GM18505 (cell line): ENCODE data around the gene LIMS1.
"Not testable (repeated sequence)": the region's sequence is repeated elsewhere in the genome, so short reads cannot be mapped to it uniquely, and the experiment has no call there.

Source experiments
- ATAC-seq: cut with Tn5 transposase; IDR thresholded peaks from one replicate; pipeline ENCODE4 v1.9.1; 2021; ENCODE audit not compliant: unreplicated experiment
- POLR2A ChIP-seq: IDR thresholded peaks from 4 replicates; pipeline ENCODE4 v1.6.1; 2011; ENCODE audit warnings: borderline replicate concordance; ENCODE audit not compliant: insufficient read depth, insufficient read length; ENCODE audit errors: extremely low read depth

Gene LIMS1

GRCh38 chr2:108536911-108537310, 2.6 kb downstream of the LIMS1 start:
- TF ChIP-seq POLR2A = no peak
- ATAC-seq = no peak

GRCh38 chr2:108538000-108538625, 3.8 kb downstream of the LIMS1 start:
- no peak for TF ChIP-seq POLR2A
- ATAC-seq = no peak

GRCh38 chr2:108541451-108541850, 7.2 kb downstream of the LIMS1 start:
- no peak for TF ChIP-seq POLR2A
- ATAC-seq = no peak

GRCh38 chr2:108542071-108542470, 7.8 kb downstream of the LIMS1 start:
- TF ChIP-seq POLR2A = no peak
- no peak for ATAC-seq

- no peak for TF ChIP-seq POLR2A
Measured at GRCh38 chr2:108547606-108548005, 13.3 kb downstream of the LIMS1 start.

GRCh38 chr2:108548208-108549003, 14.1 kb downstream of the LIMS1 start:
- no peak for TF ChIP-seq POLR2A
- no peak for ATAC-seq

More at GRCh38 chr2:108547606-108548005, 13.3 kb downstream of the LIMS1 start:
- no peak for ATAC-seq

- TF ChIP-seq POLR2A = no peak
- ATAC-seq = no peak
Measured at GRCh38 chr2:108552566-108552965, 18.3 kb downstream of the LIMS1 start.

- ATAC-seq = no peak
- TF ChIP-seq POLR2A = no peak
Measured at GRCh38 chr2:108553209-108553919, 19.1 kb downstream of the LIMS1 start.

- no peak for ATAC-seq
- no peak for TF ChIP-seq POLR2A
Measured at GRCh38 chr2:108554528-108554927, 20.3 kb downstream of the LIMS1 start.

GRCh38 chr2:108555572-108555971, 21.3 kb downstream of the LIMS1 start:
- ATAC-seq = no peak

GRCh38 chr2:108556581-108556980, 22.3 kb downstream of the LIMS1 start:
- not testable (repeated sequence) for ATAC-seq

More at GRCh38 chr2:108555572-108555971, 21.3 kb downstream of the LIMS1 start:
- TF ChIP-seq POLR2A = no peak

GRCh38 chr2:108560241-108560811, 26.1 kb downstream of the LIMS1 start:
- TF ChIP-seq POLR2A = no peak
- no peak for ATAC-seq

GRCh38 chr2:108560895-108561530, 26.7 kb downstream of the LIMS1 start:
- ATAC-seq = no peak
- no peak for TF ChIP-seq POLR2A

GRCh38 chr2:108562274-108562673, 28.0 kb downstream of the LIMS1 start:
- TF ChIP-seq POLR2A = no peak
- no peak for ATAC-seq

GRCh38 chr2:108564510-108564909, 30.2 kb downstream of the LIMS1 start:
- no peak for TF ChIP-seq POLR2A
- no peak for ATAC-seq
